ENCODE measurements around the gene CLEC16A.

The CLEC16A gene

GRCh38 chr16:11160676-11161115, 216.3 kb downstream of the CLEC16A start:
- TF ChIP-seq, protein P1, sequence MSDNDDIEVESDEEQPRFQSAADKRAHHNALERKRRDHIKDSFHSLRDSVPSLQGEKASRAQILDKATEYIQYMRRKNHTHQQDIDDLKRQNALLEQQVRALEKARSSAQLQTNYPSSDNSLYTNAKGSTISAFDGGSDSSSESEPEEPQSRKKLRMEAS (IDR thresholded peaks at IDR 0.05), result no peak
- TF ChIP-seq CEBPB (IDR thresholded peaks at IDR 0.05) (no peak), YY1 (IDR thresholded peaks at IDR 0.05; ENCODE audit: low read depth) (no peak), EP300 (IDR thresholded peaks at IDR 0.05; ENCODE audit: borderline replicate concordance) (no peak), CREB1 (IDR thresholded peaks at IDR 0.05; ENCODE audit: low read depth) (no peak), USF1 (IDR thresholded peaks at IDR 0.05) (no peak), EGR1 (IDR thresholded peaks at IDR 0.05) (no peak), TEAD4 (IDR thresholded peaks at IDR 0.05) (no peak), FOXM1 (IDR thresholded peaks at IDR 0.05; ENCODE audit: borderline replicate concordance, low read depth) (no peak), TAF1 (IDR thresholded peaks at IDR 0.05; ENCODE audit: low read depth) (no peak), REST (IDR thresholded peaks at IDR 0.05; ENCODE audit: low read depth) (no peak), TCF12 (IDR thresholded peaks at IDR 0.05; ENCODE audit: low read depth) (no peak)

- TF ChIP-seq USF1 (IDR thresholded peaks at IDR 0.05) (no peak), EP300 (IDR thresholded peaks at IDR 0.05; ENCODE audit: borderline replicate concordance) (no peak), EGR1 (IDR thresholded peaks at IDR 0.05) (no peak), TEAD4 (IDR thresholded peaks at IDR 0.05) (no peak), FOXM1 (IDR thresholded peaks at IDR 0.05; ENCODE audit: borderline replicate concordance, low read depth) (no peak), REST (IDR thresholded peaks at IDR 0.05; ENCODE audit: low read depth) (no peak), NFIC (IDR thresholded peaks at IDR 0.05) (no peak), ZBTB7A (IDR thresholded peaks at IDR 0.05; ENCODE audit: low read depth) (no peak), RAD21 (IDR thresholded peaks at IDR 0.05; ENCODE audit: low read depth) (no peak), CREB1 (IDR thresholded peaks at IDR 0.05; ENCODE audit: low read depth) (no peak), YY1 (IDR thresholded peaks at IDR 0.05; ENCODE audit: low read depth) (no peak), TCF12 (IDR thresholded peaks at IDR 0.05; ENCODE audit: low read depth) (no peak), TAF1 (IDR thresholded peaks at IDR 0.05; ENCODE audit: low read depth) (no peak), CEBPB (IDR thresholded peaks at IDR 0.05) (no peak)
- TF ChIP-seq, protein P1 (IDR thresholded peaks at IDR 0.05), result no peak
Measured at GRCh38 chr16:11161439-11161838, 217.1 kb downstream of the CLEC16A start.

DNA sequence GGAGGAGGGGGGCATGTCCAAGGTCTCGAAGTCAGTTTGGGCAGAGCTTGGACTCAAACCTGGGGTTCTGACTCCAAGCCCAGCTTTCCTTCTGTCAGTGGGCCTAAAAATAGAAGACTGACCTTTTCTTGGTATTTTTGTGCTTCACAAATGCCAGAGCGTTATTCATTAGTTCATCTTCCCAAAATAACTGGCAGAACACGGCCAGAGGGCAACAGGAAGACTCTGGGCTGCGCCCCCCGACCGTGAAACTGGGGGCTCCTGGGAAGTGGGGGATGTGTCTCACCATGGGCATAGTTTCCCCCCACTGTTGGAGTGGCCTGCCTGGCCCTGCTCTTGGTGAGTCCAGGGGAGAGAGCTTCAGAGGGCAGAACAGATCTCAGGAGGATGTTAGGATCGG, 217.6 kb downstream of the CLEC16A start:
- TF ChIP-seq EGR1 (IDR thresholded peaks at IDR 0.05) (no peak), TCF12 (IDR thresholded peaks at IDR 0.05; ENCODE audit: low read depth) (no peak), TEAD4 (IDR thresholded peaks at IDR 0.05) (no peak), YY1 (IDR thresholded peaks at IDR 0.05; ENCODE audit: low read depth) (no peak), EP300 (IDR thresholded peaks at IDR 0.05; ENCODE audit: borderline replicate concordance) (no peak), TAF1 (IDR thresholded peaks at IDR 0.05; ENCODE audit: low read depth) (no peak)
- TF ChIP-seq, protein P1 (IDR thresholded peaks at IDR 0.05), result no peak

GRCh38 chr16:11162586-11163268, 218.4 kb downstream of the CLEC16A start:
- TF ChIP-seq TCF12 (IDR thresholded peaks at IDR 0.05; ENCODE audit: low read depth) (no peak), CEBPB (IDR thresholded peaks at IDR 0.05) (no peak), CREB1 (IDR thresholded peaks at IDR 0.05; ENCODE audit: low read depth) (no peak), NFIC (IDR thresholded peaks at IDR 0.05) (no peak), FOXM1 (IDR thresholded peaks at IDR 0.05; ENCODE audit: borderline replicate concordance, low read depth) (no peak), REST (IDR thresholded peaks at IDR 0.05; ENCODE audit: low read depth) (no peak), TAF1 (IDR thresholded peaks at IDR 0.05; ENCODE audit: low read depth) (no peak), ZBTB7A (IDR thresholded peaks at IDR 0.05; ENCODE audit: low read depth) (no peak), RAD21 (IDR thresholded peaks at IDR 0.05; ENCODE audit: low read depth) (no peak), USF1 (IDR thresholded peaks at IDR 0.05) (no peak), EP300 (IDR thresholded peaks at IDR 0.05; ENCODE audit: borderline replicate concordance) (no peak)
- TF ChIP-seq, protein P1 (IDR thresholded peaks at IDR 0.05), result no peak
